Right lobe of liver (tissue), 4 donors: ENCODE measurements around the gene POU2F1.

Experiments used
- CTCF ChIP-seq, 4 donors: fragments of 200-600 bp in 3 of 4; fragments of 450-650 bp in 1 of 4; IDR thresholded peaks; one replicate each; pipeline versions ENCODE4 v1.5.1 to v1.8.0; 2016 to 2022; ENCODE audit warnings: antibody characterized with exemption in 4 of 4, mild to moderate bottlenecking in 2 of 4
- POLR2A ChIP-seq: fragments of 450-650 bp; IDR thresholded peaks from one replicate; pipeline ENCODE4 v1.6.1; 2017; ENCODE audit warnings: antibody characterized with exemption, mild to moderate bottlenecking
- donor health status: DM: no; HTN: no; CAD: no.
- donor health status: DM: no; HTN: no; CAD: no.
- donor health status: DM: no; HTN: yes; CAD: no.

- no peak for TF ChIP-seq POLR2A
- no peak for TF ChIP-seq CTCF (IDR thresholded peaks at IDR 0.05)
Measured at GRCh38 chr1:167310732-167311131, 90.0 kb downstream of the POU2F1 start.
